ENCODE data around the gene RFC1.

The RFC1 gene

GRCh38 chr4:39353478-39354253, 12.5 kb downstream of the RFC1 start:
- no peak for DNase-seq

- DNase-seq = peak; percentile 25 to 26
Measured at GRCh38 chr4:39353149-39353477, 13.0 kb downstream of the RFC1 start.

GRCh38 chr4:39349326-39349725, 16.8 kb downstream of the RFC1 start:
- DNase-seq = no peak

- DNase-seq = peak; percentile 36 to 51
Measured at GRCh38 chr4:39348371-39349315, 17.5 kb downstream of the RFC1 start.

GRCh38 chr4:39346856-39347519, 19.2 kb downstream of the RFC1 start:
- no peak for DNase-seq

- no peak for DNase-seq
Measured at GRCh38 chr4:39342731-39343130, 23.4 kb downstream of the RFC1 start.

- DNase-seq = no peak
Measured at GRCh38 chr4:39341075-39341725, 25.0 kb downstream of the RFC1 start.

GRCh38 chr4:39339968-39340367, 26.2 kb downstream of the RFC1 start:
- DNase-seq = no peak

- no peak for DNase-seq
Measured at GRCh38 chr4:39337841-39338240, 28.3 kb downstream of the RFC1 start.

GRCh38 chr4:39335566-39335965, 30.6 kb downstream of the RFC1 start:
- no peak for DNase-seq

- no peak for DNase-seq
Measured at GRCh38 chr4:39331191-39331590, 35.0 kb downstream of the RFC1 start.

GRCh38 chr4:39330353-39330752, 35.8 kb downstream of the RFC1 start:
- DNase-seq = no peak

- no peak for DNase-seq
Measured at GRCh38 chr4:39326468-39326977, 39.6 kb downstream of the RFC1 start.

GRCh38 chr4:39324897-39325613, 41.1 kb downstream of the RFC1 start:
- no peak for DNase-seq

- no peak for DNase-seq
Measured at GRCh38 chr4:39324446-39324845, 41.7 kb downstream of the RFC1 start.

- DNase-seq = no peak
Measured at GRCh38 chr4:39323821-39324220, 42.3 kb downstream of the RFC1 start.

GRCh38 chr4:39320381-39321115, 45.6 kb downstream of the RFC1 start:
- DNase-seq = no peak

GRCh38 chr4:39319676-39320075, 46.5 kb downstream of the RFC1 start:
- no peak for DNase-seq

GRCh38 chr4:39312816-39313215, 53.3 kb downstream of the RFC1 start:
- DNase-seq = no peak

- no peak for DNase-seq
Measured at GRCh38 chr4:39308611-39309010, 57.6 kb downstream of the RFC1 start.
